GM19240 (cell line): ENCODE measurements around the gene CRMP1.

ENCODE experiments used
- DNase-seq: peaks from one replicate; pipeline ENCODE4 v3.0.0; 2011; ENCODE audit warnings: low spot score; ENCODE audit not compliant: insufficient read length

Gene CRMP1

DNA sequence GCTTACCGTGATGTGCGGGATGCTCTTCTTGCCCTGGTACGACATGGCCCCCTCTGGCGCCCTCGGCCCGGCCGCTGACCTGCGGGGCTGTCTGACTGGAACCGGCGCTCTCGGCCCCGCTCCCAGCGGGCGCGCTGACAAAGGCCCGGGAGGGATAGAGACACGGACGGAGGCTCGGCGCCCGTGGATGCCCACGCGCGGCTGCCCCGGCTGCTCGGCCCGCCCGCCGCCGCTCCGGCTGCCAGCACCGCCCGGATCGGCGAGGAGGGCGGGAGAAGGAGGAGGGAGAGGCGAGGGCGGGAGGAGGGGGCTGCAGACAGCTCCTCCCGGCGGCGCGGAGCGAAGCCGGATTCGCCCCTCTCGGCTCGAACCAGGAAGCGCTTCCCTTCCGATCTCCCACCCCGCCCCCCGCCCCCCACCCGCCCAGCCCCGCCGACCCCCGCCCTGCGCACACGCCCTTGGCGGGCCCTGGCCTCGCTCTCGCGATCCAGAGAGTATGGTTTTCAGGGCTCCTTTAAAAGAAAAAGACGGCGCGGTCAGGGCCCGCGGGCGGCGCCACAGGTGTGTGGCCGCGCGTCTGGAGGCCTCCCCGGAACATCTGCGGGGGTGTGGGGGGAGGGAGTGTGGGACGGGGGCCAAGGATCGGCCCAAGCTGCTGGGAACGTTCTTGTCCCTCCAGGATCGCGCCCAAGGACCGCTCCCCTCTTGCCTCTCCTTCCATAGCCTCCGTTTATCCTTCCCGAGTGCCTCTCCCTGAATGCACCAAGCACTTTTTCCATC, 4.5 kb downstream of the CRMP1 start:
- no peak for DNase-seq

DNA sequence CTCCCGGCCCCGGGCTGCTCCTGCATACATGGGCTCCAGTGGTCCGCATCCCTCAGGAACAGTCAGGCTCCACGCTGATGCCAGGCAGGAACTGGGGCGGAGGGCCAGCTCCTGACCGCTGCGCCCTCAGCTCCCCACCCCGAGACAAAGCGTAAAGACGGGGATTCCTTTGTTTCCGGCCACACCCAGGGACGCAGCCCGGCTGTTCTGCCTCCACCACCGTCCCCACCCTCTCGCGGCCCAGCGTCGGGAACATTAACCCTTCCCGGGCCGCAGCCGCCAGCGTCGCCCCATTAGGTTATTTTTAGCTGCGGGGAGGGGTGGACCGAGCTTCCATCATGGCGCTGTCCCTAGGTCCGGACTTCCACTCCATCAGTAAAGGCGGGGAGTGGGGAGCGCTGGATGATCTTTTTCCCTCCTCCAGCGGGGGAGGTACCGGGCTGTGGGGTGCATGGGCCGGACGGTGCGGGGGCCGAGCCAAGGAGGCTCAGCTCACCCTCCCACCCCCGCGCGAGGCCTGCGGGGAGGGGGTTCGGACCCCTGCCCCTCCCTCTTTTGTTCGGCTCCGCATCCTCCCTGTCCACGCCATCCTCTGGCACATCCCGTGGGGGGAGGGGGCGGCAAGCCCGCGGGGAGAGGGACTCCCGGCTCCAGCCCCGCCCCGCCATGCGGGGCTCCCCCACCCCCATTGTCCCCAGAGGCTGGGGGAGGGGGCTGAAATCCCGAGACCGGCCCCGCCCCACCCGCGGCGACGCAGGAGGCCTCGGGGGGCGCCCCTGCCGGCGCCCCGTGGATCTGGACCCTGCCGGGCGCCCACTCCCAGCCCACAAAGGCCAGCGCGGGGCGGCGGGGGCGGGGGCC, 5.3 kb downstream of the CRMP1 start:
- no peak for DNase-seq

DNA sequence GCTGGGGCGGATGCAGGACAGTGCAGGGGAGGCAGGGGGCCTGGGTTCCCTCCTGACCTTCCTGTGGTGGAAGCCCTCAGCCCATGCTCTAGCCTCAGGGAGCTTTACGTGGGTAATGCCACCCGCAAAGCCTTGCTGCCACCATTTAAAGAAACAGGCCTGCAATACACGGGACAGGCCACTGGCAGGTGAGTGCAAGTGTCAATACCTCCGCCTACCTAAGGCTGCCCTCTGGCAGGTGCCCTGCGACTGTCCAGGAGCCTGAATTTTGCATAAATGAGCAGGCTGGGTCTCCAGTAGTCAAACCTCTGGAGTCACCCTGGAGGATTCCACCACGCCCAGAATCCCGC, 5.9 kb downstream of the CRMP1 start:
- no peak for DNase-seq

DNA sequence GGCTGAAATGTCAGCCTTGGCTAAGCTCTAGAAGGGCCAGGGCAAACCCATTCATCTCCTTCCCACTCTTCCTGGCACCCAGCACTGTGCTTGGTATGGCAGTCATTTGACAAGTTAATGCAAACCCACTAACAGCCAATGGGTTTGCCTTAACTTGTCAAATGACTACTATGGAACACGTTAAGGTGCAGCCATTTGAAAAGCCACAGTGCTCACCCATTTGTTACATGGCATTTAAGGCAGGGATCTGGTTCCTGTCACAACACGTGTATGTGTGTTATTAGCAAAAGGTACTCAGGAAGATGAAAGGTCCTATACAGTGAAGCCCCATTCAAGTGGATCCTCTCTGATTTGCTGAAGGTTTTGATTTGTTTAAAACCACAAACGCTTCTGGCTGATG, 7.2 kb downstream of the CRMP1 start:
- DNase-seq = no peak

DNA sequence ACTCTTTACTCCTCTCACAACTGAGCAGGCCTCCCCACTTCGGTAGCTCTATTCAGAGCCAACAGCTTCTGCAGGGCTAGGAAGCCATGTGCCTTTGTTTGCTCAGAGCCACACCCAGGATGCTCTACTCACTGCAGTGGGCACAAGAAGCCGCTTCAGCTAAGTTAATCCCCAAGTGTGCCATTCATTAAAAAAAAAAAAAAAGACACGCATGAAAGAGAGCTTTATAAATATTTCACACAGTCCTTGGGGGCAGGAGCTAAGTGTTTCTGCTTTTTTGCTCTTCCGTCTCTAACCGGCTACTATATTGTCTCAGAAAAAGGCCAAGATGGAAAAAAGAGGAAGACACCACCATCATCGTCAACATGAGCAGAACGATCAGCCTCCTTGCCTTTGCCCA, 8.1 kb downstream of the CRMP1 start:
- DNase-seq = no peak

DNA sequence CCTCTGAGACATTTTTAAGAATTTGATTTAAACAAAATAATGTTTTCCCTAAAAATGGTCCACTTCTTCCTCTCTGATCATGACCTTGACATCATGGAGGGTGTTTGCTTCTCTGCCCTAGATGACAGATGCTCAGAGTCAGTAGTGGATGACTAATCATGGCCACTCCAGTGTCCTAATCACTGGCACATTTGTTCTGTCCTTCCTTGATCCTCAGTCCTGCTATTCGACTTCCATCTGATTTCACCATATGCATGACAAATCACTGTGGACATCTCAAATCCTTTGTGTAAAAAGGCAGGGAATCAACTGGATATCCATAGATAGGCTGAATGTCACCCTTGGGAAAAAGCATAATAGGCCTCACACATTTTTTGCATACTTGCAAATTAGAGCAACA, 9.0 kb downstream of the CRMP1 start:
- no peak for DNase-seq

DNA sequence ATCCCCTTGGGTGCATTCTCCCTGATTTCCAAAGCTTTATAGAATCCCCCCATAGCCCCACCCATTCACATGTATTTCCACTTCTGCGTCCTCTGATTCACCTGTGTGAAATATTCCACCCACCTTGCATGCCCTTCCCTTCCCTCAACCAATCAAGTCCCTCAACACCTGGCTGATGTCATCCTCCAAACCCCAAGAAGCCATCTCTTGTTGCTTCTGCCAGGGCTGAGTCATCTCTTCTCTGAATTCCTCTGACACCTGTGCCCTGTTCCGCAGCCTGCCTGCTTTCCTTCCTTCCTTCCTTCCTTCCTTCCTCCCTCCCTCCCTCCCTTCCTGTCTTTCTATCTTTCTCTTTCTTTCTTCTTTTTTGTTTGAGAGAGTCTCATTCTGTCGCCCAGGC, 9.9 kb downstream of the CRMP1 start:
- no peak for DNase-seq

DNA sequence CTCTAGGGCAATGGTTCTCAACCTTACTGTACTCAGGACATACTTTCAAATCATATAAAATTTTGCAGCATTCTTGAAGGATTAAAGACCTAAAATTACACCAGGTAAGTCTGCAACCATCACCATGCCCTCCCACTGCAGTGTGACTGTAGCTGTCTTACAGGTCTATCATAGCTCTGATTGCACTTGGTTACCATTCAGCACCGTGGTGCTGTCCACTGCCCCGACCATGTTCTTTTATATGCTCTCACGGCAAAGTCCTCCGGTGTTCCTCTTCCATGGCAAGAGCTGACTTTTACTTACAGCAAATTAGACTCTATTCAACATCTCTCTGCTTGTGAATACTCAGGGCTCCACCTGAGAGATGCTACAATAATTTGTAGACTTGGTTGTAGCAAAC, 11.5 kb downstream of the CRMP1 start:
- no peak for DNase-seq

DNA sequence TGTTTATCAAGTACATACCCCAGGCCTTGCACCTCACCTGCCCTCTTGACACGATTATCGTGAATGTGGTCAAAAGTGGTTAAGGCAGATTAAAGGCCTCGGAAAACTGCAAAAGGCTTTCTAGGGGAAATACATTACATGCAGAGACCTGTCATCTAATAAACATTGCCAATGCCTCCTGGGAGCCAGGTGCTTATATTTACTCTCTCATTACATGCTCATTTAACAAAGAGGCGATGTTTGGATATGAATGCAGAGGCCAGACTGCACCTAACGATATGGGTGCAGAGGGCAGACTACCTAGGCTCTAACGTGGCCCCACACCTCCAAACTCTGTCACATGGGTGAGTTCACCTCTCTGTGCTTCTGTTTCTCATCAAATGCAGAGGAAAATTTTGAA, 14.5 kb downstream of the CRMP1 start:
- no peak for DNase-seq

DNA sequence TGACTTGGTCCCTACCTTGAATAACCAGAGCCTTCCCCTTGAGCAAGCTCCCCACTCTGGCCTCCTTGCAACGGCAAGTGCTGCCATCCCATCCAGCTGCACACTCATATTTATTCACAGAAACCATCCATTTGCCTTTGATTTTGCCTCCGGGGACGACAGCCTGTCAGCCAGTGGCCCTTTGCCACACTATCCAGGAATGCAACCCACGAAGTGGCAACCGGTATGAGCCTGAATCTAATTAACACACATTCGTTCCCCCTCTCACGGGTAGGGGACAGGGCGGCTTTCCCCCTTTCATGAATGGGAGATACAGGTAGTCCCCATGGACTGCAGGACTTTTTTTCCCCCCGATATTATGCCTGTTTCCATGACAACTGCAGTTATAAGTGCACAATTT, 15.5 kb downstream of the CRMP1 start:
- no peak for DNase-seq

DNA sequence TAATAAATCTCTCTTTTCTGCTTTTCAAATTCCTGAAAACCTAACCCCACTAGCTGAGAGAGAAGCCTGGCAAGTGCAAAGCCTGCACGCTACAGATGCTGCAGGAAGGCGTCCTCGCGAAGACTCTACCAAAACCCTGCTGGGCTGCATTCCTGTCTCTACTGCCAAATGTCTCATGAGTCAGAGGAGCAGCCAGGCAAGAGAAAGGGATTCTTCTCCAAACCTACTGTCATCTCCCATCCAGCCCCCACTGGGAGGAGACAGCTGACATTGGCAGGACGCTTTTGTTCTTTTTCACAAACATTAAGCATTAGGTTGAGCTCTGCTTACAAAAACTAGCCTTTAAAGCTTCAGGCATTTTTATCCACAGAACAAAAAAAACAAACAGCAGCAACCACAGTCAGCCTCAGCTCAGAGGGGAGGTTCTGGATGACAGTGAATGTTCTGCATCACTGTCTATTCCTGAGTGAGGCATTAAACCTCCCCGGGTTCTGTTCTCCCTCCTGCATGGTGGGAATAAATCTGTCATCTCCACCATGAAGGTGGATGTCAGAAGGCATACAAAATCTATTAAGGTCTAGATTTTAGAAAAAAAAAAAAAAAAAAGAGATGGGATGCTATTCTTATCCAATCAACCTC, 18.0 kb downstream of the CRMP1 start:
- no peak for DNase-seq

DNA sequence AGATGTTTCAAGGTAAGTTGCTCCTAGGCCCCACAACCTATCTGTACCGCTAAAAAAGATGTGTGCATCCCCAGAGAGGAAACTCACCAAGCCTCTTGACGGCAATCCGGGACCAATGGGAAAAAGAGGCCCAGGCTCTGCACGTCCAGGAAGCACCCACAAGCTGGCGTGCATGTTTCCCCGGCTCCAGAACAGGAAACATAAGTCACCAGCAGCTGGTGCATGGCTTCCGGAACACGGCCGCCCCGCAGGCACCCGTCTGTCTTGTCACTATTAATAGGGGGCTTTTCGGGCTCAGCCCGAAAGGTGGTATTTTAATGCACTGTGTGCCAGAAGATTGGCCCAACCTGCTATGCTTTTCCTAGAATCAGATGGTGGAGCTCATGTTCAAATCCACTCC, 22.2 kb downstream of the CRMP1 start:
- no peak for DNase-seq

DNA sequence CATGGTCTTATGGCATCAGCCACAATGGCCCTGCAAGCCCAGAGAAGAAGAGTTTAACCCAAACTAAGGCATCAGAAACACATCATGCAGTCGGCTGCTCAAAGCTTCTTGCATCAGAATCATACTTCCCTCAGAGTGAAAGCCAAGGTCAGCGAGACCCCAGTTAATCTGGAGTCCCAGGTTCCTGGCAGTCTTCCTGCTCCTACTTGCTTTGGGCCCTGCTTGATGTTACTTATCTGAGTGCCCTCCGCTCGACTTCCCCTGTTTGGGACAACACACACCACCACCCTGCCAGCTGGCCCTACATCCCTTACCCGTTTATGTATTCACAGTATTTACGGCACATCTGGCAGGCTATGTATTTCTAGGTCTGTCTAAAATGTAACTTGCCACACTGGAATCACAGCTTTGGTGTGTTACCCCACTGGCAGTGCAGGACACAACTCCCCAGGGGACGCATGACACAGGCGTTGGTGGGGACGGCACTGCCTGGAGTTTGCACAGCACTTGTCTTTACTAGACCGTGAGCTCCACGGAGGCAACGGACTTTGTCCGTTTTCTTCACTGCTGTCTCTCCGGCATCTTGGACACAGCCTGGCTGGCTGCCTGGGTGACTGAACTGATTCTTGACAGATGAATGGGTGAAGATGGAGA, 22.8 kb downstream of the CRMP1 start:
- DNase-seq = no peak

DNA sequence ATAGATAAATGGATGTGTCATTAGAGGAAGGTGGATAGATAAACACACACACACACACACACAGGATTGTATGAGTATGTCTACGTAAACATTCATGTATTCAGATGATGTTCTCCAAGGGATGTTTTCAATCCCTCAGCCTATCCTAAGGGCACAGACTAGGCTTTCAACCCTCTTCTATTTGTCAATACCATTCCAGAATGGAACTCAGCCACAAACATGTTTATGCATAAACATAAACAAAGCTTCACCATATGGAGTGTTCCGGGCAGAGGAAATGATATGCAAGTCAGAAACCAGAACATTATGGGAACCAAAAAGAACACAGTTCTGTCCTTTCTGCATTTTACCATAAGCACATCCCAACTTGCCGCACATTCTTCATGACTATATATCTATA, 25.0 kb downstream of the CRMP1 start:
- no peak for DNase-seq

DNA sequence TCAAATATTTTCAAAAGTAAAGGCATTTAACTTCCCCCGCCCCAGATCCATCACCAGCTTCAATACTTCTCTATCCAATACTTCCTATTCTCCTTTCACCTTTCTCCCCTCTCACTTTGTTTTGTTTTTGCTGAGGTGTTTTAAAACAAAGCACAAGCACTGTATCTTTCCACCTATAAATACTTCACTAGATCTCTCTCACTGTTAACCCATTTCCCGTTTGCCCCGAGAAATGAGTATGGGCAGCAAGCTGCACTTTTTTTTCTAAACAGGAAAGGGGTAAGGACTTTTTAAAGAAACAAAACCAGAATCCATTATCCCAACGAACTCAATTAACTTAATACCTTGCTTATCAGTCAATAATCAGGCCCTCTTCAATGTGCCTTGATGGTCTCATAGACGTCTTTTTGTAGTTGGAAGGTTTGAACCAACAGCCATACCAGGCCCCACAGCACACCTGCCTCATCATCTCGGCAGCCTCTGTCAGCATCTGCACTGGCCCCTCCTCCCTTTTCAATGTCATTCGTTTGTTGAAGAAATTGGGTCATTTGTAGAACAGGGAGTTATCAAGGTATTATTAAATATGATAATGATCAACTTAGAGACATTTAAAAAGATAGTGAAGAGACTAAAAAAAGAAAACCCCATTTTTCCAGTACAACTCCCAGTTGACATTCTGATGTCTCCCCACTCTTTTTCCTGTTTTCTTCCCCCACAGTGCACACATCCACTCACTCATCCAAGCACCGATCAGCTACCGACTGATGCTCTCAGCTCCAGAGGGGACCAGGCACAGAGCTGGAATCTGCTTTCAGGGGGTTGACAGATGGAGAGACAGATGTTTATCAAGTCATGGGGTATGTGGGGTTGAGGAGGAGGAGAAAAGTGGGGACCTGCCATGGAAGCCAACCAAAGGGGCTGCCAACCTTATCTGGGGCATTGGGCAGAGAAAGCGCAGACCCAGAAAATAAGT, 25.8 kb downstream of the CRMP1 start:
- no peak for DNase-seq

DNA sequence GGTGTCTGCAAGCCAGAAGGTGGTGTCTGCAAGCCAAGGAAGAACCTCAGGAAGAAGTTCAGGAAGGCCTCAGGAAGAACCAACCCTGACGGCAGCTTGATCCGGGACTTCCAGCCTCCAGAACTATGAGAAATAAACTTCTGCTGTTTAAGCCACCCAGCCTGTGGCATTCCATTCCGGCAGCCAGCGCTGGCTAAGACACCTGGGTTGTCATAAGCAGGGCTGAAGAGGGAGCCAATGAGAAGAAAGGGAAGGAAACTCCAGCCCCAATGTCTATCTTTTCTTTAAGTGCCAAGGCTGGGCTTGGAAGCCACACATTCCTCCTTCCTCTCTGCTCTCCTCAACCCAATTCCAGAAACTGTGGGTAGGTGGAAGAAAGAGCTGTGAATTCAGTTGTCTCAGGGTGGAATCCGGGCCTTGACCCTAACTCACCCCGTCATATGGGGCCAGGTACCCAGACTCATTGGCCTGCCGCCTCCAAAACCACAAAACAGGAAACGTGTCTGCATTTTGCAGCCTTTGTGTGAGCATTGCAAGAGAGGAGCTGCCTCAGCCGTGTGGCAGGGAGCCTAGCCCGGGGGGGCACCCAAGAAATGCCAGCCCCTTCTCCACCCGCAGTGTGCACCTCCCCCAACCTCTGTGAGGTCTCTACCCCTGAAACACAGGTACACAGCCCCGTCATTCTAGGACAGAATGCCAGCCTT, 26.8 kb downstream of the CRMP1 start:
- no peak for DNase-seq

DNA sequence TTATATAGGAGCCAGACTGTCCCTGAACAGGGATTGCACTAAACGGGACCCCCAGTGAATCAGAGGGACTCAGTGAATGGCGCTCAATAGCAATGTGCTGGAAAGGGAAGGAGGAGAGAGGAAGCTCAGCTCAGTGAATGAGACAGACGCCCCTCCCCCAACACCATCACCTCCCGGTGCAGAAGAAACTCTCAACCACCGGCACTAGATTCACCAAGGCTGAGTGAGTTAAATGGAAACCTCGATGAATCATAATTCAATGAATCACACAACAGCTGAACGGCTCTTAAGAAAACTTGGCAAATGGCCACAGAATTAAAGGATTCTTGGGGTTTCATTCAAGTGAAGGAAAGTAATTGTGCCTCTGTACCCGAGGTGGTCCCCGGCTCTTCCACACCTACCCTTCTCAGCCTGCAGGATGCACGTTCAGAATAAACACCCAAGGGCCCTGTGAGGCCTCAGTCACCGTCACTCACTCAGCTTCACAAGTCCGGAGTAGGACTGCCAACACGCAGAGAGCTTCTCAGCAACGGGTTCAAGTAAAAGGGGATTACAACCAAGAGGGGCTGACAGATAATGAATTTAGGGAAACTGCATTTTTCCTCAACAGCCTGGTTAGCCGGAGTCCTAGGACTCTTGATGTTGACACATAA, 29.3 kb downstream of the CRMP1 start:
- DNase-seq = no peak

DNA sequence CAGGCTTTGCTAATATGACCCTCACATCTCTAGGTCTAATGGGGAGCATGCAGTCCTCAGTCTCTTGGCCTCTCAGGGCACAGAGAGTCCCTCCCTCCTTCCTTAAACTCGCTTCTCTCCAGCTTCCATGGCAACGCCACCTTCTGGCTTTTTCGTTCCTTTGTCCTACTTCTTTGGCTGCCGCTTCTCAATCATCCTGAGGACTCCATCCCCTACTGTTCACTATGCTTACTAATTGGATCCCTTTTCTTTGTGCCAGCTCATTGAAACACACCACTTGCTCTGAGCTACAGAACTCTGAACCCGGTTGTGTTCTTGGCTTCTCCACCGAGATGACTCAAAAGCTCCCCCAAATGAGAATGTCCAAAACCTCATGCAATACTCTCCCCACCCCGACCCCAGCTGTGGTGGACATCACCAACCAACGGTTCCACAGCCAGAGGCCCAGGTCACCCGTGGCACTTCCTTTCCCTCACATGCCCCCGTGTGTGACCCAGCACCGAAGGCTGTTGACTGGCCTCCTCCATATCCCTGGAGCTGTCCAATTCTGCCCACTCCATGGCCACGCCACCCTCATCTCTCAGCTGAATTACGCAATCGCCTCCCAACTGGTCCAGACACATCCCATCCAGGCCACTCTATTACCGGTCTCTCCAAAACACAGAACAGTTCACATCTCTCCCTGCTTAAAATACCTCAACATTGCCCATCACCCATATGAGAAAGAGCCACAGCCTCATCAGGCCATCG, 34.7 kb downstream of the CRMP1 start:
- DNase-seq = no peak

DNA sequence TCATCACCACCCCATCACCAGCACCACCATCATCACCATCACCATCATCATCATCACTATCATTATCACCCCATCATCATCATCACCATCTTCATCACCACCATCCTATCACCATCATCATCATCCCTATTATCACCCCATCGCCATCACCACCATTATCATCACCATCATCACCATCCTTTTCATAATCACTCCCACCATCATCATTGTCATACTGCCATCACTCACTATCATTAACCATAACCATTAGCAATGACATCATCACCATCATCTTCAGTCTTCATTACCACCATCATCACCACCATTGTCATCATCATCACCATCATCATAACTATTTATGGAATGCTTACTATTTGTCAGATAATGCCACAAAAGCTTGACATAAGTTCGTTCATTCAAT, 35.7 kb downstream of the CRMP1 start:
- no peak for DNase-seq
